ENCODE measurements around the gene ABCD1. TPM values are rescaled to one million over a fixed set of nuclear protein-coding genes. Genes with fewer than 3 reads are reported as not detected.
"Not testable (repeated sequence)": the region's sequence is repeated elsewhere in the genome, so short reads cannot be mapped to it uniquely, and the experiment has no call there.

ABCD1 gene
- total and polyA plus RNA-seq, 9 of the 15 experiments (the other 6 are each of a cell fraction or from before 2014, with no cell fraction given), result 0.07 to 6.9 (median 2.2) TPM

DNA sequence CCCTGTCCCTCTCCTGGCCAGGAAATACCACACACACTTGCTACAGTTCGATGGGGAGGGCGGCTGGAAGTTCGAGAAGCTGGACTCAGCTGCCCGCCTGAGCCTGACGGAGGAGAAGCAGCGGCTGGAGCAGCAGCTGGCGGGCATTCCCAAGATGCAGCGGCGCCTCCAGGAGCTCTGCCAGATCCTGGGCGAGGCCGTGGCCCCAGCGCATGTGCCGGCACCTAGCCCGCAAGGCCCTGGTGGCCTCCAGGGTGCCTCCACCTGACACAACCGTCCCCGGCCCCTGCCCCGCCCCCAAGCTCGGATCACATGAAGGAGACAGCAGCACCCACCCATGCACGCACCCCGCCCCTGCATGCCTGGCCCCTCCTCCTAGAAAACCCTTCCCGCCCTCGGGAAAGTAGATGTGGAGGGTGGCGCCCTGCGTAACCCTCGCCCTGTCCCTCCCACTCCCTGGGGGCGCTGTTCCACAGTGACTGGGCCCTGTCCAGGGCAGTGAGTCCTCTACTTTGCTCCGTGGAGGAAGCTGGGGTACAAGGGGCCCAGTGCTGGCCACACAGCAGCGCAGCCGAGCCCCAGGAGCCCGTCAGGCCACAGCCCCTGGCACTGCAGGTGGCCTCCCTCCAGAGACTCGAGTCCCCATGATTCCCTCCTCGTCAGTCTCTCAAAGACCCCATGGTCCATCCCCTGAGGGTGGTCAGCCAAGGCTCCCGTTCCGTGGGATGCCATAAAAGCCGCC is 19.0 kb downstream of the ABCD1 start (continued):
- TF ChIP-seq, protein P1, sequence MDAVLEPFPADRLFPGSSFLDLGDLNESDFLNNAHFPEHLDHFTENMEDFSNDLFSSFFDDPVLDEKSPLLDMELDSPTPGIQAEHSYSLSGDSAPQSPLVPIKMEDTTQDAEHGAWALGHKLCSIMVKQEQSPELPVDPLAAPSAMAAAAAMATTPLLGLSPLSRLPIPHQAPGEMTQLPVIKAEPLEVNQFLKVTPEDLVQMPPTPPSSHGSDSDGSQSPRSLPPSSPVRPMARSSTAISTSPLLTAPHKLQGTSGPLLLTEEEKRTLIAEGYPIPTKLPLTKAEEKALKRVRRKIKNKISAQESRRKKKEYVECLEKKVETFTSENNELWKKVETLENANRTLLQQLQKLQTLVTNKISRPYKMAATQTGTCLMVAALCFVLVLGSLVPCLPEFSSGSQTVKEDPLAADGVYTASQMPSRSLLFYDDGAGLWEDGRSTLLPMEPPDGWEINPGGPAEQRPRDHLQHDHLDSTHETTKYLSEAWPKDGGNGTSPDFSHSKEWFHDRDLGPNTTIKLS (IDR thresholded peaks at IDR 0.05; ENCODE audit: borderline replicate concordance, low read depth), result peak; percentile 24; the same call in 1 of the 2 replicates
- TF ChIP-seq CC2D1A (IDR thresholded peaks at IDR 0.05) (0 out of 2 replicates have a peak, but pooled peaks have one; percentile 15), NR2C2 (tag; IDR thresholded peaks at IDR 0.05) (peak; percentile 29), FOXM1 (CRISPR knock-in tag; IDR thresholded peaks at IDR 0.05; ENCODE audit: low read depth) (0 out of 2 replicates have a peak, but pooled peaks have one; percentile 65), MAZ (CRISPR knock-in tag; conservative IDR thresholded peaks at IDR 0.05 in 1 of 2, IDR thresholded peaks at IDR 0.05 in 1 of 2) (peak; percentile 48 to 84; a peak in 2 of 4 replicates), ZNF263 (CRISPR knock-in tag; IDR thresholded peaks at IDR 0.05; ENCODE audit: borderline replicate concordance) (peak; percentile 27; the same call in 1 of the 2 replicates), VEZF1 (CRISPR knock-in tag; IDR thresholded peaks at IDR 0.05) (peak; percentile 70), POLR2B (IDR thresholded peaks at IDR 0.05; ENCODE audit: low read depth, partially characterized antibody) (peak; percentile 67), MYC (IDR thresholded peaks at IDR 0.05; ENCODE audit: low read depth, low read length) (peak; percentile 31; the same call in 1 of the 2 replicates)
- TF ChIP-seq NR2C2 (CRISPR knock-in tag; IDR thresholded peaks at IDR 0.05); FOXM1 (IDR thresholded peaks at IDR 0.05; ENCODE audit: low read depth); MYC (CRISPR knock-in tag; IDR thresholded peaks at IDR 0.05; ENCODE audit: borderline replicate concordance, low read depth): not testable (repeated sequence)
- TF ChIP-seq, protein P2, sequence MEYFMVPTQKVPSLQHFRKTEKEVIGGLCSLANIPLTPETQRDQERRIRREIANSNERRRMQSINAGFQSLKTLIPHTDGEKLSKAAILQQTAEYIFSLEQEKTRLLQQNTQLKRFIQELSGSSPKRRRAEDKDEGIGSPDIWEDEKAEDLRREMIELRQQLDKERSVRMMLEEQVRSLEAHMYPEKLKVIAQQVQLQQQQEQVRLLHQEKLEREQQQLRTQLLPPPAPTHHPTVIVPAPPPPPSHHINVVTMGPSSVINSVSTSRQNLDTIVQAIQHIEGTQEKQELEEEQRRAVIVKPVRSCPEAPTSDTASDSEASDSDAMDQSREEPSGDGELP (CRISPR knock-in tag; IDR thresholded peaks at IDR 0.05; ENCODE audit: borderline replicate concordance), result peak; percentile 68; the same call in 1 of the 2 replicates
- TF ChIP-seq, protein P3, sequence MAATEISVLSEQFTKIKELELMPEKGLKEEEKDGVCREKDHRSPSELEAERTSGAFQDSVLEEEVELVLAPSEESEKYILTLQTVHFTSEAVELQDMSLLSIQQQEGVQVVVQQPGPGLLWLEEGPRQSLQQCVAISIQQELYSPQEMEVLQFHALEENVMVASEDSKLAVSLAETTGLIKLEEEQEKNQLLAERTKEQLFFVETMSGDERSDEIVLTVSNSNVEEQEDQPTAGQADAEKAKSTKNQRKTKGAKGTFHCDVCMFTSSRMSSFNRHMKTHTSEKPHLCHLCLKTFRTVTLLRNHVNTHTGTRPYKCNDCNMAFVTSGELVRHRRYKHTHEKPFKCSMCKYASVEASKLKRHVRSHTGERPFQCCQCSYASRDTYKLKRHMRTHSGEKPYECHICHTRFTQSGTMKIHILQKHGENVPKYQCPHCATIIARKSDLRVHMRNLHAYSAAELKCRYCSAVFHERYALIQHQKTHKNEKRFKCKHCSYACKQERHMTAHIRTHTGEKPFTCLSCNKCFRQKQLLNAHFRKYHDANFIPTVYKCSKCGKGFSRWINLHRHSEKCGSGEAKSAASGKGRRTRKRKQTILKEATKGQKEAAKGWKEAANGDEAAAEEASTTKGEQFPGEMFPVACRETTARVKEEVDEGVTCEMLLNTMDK (IDR thresholded peaks at IDR 0.05; ENCODE audit: borderline replicate concordance, insufficient read depth, low read depth, low read length, poor library complexity, severe bottlenecking), result peak; percentile 78
- TF ChIP-seq, protein P4, sequence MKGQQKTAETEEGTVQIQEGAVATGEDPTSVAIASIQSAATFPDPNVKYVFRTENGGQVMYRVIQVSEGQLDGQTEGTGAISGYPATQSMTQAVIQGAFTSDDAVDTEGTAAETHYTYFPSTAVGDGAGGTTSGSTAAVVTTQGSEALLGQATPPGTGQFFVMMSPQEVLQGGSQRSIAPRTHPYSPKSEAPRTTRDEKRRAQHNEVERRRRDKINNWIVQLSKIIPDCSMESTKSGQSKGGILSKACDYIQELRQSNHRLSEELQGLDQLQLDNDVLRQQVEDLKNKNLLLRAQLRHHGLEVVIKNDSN (CRISPR knock-in tag; IDR thresholded peaks at IDR 0.05), result 0 out of 2 replicates have a peak, but pooled peaks have one; percentile 35
